Fibroblast of gingiva (primary cell): ENCODE data around the gene TMEM50B.
A peak's percentile ranks its signal among the peaks of the same experiment; 100 is the strongest.
"Not testable (repeated sequence)": the region's sequence is repeated elsewhere in the genome, so short reads cannot be mapped to it uniquely, and the experiment has no call there.

Experiments
- DNase-seq: peaks from one replicate; pipeline ENCODE4 v3.0.0-alpha.2; 2011; ENCODE audit warnings: low read depth

TMEM50B gene

DNA sequence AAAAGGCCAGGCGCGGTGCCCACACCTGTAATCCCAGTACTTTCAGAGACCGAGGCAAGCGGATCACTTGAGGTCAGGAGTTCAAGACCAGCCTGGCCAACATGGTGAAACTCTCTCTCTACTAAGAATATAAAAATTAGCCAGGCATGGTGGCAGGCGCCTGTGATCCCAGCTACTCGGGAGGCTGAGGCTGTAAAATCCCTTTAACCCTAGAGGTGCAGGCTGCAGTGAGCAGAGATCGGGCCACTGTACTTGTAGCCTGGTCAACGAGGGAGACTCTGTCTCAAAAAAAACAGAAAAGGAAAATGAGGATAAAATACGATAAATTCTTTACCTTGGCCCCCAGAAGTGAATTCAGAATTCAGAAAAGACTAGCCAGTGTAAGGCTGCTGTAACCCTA is 1.6 kb downstream of the TMEM50B start:
- no peak for DNase-seq

GRCh38 chr21:33477066-33477465 is 2.7 kb downstream of the TMEM50B start:
- no peak for DNase-seq

DNA sequence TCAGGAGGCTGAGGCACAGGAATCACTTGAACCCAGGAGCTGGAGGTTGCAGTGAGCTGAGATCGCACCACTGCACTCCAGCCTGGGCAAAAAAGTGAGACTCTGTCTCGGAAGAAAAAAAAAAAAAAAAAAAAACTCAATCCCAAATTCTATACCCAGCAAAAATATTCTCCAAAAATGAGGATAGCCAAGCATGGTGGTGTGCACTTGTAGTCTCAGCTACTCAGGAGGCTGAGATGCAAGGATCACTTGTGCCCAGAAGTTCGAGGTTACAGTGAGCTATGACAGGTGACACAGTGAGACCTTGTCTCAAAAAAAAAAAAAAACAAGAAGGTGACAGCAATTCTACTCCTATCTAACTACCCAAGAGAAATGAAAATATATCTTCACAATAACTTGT is 6.4 kb downstream of the TMEM50B start:
- DNase-seq, result no peak

DNA sequence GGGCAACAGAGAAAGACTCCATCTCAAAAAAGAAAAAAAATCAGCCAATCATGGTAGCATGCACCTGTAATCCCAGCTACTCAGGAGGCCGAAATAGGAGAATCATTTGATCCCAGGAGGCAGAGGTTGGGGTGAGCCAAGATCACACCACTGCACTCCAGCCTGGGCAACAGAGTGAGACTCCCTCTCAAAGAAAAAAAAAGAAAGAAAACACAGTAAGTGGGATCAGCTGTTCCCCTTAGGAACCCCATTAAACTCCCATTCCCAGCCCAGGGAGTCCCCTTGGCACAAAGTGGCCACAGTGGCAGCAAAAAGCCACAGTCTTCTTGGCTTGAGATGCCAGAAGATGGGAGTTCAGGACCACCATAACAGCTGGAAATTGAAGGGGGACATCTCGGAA is 9.1 kb downstream of the TMEM50B start:
- DNase-seq, result no peak

DNA sequence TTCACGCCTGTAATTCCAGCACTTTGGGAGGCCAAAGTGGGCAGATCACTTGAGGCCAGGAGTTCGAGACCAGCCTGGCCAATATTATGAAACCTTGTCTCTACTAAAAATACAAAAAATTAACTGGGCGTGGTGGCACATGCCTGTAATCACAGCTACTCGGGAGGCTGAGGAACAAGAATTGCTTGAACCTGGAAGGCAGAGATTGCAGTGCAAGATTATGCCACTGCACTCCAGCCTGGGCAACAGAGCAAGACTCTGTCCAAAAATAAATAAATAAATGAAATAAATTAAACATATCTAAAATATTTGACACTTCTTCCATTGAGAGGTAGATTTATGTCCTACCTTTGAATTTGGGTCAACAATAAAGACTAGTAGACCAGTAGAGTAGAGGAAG is 10.6 kb downstream of the TMEM50B start:
- not testable (repeated sequence) for DNase-seq

DNA sequence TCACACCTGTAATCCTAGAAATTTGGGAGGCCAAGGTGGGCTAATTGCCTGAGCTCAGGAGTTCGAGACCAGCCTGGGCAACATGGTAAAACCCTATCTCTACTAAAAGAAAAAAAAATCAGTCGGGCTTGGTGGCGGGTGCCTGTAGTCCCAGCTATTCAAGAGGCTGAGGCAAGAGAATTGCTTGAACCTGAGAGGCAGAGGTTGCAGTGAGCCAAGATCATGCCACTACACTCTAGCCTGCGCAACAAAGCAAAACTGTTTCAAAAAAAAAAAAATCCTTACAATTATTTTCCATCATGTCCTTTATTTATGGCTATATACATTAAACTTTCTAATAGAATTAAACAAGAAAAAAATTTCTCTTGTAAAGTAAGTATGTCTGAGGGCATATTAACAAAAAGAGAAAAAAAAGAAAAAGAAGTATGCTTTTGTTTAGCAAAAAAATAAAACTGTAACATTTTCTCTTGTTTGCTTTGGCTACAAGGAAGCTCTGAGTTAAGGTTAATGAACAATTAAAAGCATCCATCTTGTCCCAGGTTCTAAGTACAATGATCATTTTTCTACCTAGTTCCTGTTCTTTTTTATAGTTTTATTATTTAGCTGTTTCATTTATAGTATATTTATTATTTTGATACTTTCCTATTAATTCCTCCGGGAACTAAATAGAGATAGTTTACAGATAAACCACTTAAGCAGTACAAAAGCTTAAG is 18.1 kb downstream of the TMEM50B start:
- DNase-seq, result no peak

DNA sequence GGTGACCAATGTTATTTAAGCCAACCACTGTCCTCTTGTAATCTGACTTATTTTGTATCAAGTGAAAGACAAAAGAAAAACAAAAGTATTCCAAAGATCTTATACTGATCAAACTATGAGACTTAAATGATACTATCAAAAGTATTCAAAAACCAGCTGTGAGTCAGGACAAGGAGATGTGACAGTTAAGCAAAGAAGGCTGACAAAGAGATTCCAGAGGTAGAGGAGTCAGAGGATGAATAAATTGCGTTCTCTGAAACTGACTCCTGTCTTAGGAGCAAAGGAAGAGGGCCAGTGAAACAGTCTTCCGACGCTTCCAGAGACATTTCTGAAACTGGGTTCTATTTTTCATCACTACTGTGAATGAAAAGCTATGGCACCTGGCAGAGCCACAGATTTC is 20.9 kb downstream of the TMEM50B start:
- DNase-seq, result no peak

DNA sequence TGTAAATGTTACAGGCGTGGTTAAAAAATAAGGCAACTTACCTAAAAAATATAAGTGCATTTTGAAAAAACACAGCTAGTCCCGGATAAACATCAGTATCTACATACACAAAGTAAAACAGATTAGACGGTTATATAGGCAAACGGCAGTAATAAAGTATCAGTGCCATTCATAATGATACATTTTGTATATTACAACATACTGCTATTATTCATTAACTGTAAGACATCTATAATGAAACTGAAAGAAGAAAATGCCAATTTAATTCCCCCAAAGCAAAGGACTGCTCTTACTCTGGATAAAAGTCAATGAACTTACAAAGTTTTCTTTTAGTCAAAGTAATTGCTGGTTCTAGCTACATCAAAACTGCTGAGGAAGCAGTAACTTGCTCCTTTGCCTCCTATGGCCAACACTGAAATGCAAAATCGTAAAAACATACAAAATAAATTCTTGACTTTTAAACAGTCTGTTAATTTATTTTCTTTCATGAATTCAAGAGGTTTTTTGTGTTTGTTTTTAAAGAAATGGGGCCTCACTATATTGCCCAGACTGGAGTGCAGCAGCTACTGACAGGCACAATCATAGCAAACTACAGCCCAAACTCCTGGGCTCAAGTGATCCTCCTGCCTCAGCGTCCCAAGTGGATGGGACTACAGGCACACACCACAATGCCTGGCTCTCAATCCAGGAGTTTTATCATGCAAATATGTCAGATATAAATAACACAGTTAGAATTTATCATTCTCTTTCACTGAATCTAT is 23.9 kb downstream of the TMEM50B start:
- DNase-seq, result no peak

DNA sequence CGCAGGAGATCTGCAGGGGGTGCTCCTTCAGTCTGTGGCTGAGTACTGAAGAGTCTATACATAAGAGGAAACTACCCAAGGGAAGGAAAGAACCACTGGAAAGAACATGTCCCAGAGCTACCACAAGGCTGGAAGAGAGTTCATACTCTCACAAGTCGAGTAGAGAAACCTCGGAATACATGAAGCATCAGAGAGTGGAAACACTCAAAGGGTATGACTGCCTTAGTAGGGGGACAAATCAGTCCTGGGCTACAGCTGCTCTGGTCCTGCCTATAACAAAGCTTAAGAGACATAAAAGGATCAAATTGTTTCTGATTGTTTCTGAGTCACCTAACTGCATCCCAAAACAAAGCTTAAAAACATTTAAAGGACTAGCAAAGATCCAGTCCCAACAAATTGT is 27.4 kb downstream of the TMEM50B start:
- no peak for DNase-seq

- DNase-seq, result peak; percentile 11
Observed at GRCh38 chr21:33451634-33452071, 28.1 kb downstream of the TMEM50B start.

GRCh38 chr21:33449616-33450015 is 30.2 kb downstream of the TMEM50B start:
- no peak for DNase-seq

- DNase-seq, result not testable (repeated sequence)
Observed at GRCh38 chr21:33446620-33447019, 33.2 kb downstream of the TMEM50B start.

DNA sequence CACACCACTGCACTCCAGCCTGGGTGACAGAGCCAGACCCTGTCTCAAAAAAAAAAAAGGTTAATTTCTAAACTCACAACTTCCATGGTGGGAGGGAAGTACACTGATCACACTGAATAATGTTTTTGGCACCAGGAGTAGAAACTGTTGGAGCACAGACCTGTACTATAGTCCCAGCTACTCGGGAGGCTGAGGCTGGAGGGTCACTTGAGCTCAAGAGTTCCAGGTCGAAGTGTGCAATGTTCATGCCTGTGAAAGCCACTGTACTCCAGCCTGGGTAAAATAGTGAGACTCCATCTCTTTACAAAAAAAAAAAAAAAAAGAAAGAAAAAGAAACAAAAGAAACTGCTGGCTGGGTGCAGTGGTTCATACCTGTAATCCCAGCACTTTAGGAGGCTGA is 35.3 kb downstream of the TMEM50B start:
- no peak for DNase-seq

- DNase-seq, result no peak
Observed at GRCh38 chr21:33443194-33443593, 36.6 kb downstream of the TMEM50B start.

GRCh38 chr21:33441489-33442477 is 38.0 kb downstream of the TMEM50B start:
- peak; percentile 45 for DNase-seq

DNA sequence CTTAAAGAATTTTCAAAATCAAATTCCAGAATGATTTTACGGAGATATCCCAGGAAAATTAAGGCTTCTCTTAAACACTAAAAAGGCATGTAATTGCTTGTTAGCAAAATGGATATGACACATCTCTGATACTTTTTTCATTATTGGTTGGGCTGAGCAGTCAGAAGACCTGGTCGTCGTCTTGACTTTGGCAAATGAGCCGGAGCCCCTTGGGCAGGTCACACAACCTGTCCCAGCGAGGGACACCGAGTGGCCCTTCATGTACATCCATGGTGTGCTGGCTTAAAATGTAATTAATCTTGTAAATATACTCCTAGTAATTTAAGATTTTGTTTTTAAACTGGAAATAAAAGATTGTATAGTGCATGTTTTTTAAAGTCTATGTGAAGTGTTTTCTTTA is 42.6 kb downstream of the TMEM50B start:
- DNase-seq, result no peak

DNA sequence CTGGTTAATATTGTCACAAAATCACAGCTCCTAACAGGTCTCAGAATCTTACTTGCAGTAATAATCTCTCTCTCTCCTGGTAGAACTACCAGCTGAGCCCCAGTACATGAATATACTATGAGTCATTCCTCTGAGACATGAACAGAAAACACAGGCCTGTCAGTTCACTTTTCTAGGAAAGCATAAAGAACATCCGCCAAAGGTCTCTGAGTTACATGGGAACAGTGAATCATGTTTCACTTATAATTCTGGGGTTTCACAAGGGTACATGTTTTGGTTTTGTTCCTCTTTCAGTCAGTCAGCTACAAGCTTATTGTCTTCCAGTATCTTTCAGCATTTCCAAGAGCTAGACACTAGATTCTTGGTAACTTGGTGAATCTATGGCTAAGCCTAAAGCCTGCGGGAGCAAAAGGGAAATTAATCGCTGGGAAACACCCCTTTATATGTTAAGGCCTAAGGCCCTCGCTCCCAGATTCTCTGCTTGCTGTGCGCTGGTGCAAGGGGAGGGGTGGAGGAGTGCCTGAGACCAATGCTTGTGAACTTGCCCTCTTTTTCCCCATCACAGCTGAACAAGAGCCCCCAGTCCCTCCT is 44.9 kb downstream of the TMEM50B start:
- peak; percentile 90 for DNase-seq

- no peak for DNase-seq
Observed at GRCh38 chr21:33433425-33434114, 46.2 kb downstream of the TMEM50B start.

GRCh38 chr21:33433001-33433400 is 46.8 kb downstream of the TMEM50B start:
- no peak for DNase-seq

- DNase-seq, result no peak
Observed at GRCh38 chr21:33432496-33432895, 47.3 kb downstream of the TMEM50B start.

- no peak for DNase-seq
Observed at GRCh38 chr21:33430858-33431257, 48.9 kb downstream of the TMEM50B start.
